ENCODE measurements around the gene PIAS4. TPM values are rescaled to one million over a fixed set of nuclear protein-coding genes. Genes with fewer than 3 reads are reported as not detected.

Gene PIAS4
- total RNA-seq, 3 donors from 2014 or later, result 27.4 to 44.6 (median 29.5) TPM

DNA sequence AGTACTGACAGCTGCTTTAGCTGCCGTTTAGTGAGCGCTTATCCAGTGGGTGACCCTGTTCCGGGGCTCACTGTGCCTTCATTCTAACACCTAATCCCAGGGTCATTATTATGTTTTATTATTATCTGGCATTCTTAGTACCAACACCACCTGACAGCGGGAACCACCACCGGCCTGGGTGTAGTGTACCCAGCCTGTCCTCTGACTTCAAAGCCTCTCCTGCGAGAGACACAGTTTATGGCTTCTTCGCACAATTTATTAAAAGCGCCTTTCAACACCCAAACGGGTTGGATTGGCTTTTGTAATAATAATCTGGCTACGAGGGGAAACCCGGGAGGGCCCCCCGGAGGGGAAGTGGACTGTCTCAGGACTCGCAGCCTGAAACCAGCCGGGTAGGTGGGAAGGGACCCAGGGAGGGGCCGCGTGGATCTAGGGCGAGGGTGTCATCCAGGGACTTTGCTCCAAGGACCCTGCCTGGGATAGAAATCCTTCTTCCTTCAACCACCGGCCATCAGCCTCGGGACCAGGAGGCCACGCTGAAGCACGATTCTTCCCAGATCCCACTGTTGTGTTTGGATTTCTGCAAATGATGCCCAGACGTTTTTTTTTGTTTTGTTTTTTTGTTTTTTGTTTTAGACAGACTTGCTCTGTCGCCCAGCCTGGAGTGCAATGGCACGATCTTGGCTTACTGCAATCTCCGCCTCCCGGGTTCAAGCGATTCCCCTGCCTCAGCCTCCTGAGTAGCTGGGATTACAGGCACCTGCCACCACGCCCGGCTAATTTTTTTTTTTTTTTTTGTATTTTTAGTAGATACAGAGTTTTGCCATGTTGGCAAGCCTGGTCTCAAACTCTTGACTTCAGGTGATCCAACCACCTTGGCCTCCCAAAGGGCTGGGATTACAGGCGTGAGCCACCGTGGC, 60.8 kb downstream of the PIAS4 start:
- DNase-seq (peak; percentile 73 to 83 (median 80)), ATAC-seq (no peak)
- H3K9me3 ChIP-seq, result no peaks in the 10 kb centered on the region
- peak overlapping the region; percentile 76 for H3K4me3 ChIP-seq
- intact Hi-C loops (cut with DNase I, micrococcal nuclease), result no loop called here
- H3K4me1 ChIP-seq (ENCODE audit: low read depth), result peaks cover 7% of the 10 kb centered on the region
- TF ChIP-seq, protein P1, sequence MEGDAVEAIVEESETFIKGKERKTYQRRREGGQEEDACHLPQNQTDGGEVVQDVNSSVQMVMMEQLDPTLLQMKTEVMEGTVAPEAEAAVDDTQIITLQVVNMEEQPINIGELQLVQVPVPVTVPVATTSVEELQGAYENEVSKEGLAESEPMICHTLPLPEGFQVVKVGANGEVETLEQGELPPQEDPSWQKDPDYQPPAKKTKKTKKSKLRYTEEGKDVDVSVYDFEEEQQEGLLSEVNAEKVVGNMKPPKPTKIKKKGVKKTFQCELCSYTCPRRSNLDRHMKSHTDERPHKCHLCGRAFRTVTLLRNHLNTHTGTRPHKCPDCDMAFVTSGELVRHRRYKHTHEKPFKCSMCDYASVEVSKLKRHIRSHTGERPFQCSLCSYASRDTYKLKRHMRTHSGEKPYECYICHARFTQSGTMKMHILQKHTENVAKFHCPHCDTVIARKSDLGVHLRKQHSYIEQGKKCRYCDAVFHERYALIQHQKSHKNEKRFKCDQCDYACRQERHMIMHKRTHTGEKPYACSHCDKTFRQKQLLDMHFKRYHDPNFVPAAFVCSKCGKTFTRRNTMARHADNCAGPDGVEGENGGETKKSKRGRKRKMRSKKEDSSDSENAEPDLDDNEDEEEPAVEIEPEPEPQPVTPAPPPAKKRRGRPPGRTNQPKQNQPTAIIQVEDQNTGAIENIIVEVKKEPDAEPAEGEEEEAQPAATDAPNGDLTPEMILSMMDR (IDR thresholded peaks at IDR 0.05), result no peak
- no peaks in the 10 kb centered on the region for H3K36me3 ChIP-seq (ENCODE audit: low read depth)

DNA sequence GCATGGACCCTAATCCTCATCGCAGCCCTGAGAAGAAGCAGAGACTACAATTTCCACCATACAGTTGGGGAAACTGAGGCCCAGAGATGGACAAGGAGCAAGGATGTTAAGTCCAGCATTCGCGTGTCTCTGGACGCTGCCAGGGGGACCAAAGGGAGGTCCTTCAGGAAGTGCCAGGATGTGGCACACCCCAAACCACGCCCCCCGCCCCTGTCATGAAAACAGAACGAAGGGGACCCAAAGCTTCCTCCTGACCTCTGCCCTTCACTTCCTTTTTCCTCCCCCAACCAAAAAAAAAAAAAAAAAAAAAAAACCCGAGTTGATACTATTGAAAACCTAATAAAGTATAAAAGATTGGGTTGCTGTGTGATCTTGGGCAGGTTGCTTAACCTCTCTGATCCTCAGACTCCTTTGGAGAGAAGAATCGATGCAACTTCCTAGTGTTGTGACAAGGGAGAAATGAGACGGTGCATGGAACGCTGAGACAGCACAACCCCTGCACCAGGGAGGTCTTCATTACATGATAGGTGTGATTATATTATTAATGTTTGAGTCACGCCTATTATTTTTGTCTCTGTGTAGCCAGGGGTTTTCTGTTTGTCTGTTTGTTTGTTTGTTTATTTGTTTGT, 61.9 kb downstream of the PIAS4 start:
- DNase-seq (peak; percentile 62 to 87 (median 67)), ATAC-seq (no peak)
- no peak overlapping the region for H3K4me3 ChIP-seq

GRCh38 chr19:4071610-4072009, 64.1 kb downstream of the PIAS4 start:
- Histone ChIP-seq H3K4me1 (ENCODE audit: low read depth) (peaks cover 5% of the 10 kb centered on the region), H3K36me3 (ENCODE audit: low read depth) (no peaks in the 10 kb centered on the region), H3K4me3 (no peak overlapping the region), H3K9me3 (no peaks in the 10 kb centered on the region)
- TF ChIP-seq, protein P1 (IDR thresholded peaks at IDR 0.05), result no peak
- ATAC-seq (no peak), DNase-seq (no peak)
- intact Hi-C loops (cut with DNase I, micrococcal nuclease), result no loop called here

More for the DNA sequence above, 61.9 kb downstream of the PIAS4 start:
- intact Hi-C loops (cut with DNase I, micrococcal nuclease), result no loop called here
- Histone ChIP-seq H3K4me1 (ENCODE audit: low read depth) (peaks cover 5% of the 10 kb centered on the region), H3K36me3 (ENCODE audit: low read depth) (no peaks in the 10 kb centered on the region), H3K9me3 (no peaks in the 10 kb centered on the region)
- TF ChIP-seq, protein P1 (IDR thresholded peaks at IDR 0.05), result no peak

GRCh38 chr19:4075373-4075772, 67.8 kb downstream of the PIAS4 start:
- peak in 1 of 3 donors; percentile 26 for DNase-seq
- intact Hi-C loops (cut with DNase I, micrococcal nuclease), result no loop called here
- Histone ChIP-seq H3K4me3 (no peak overlapping the region), H3K4me1 (ENCODE audit: low read depth) (peaks cover 8% of the 10 kb centered on the region), H3K9me3 (no peaks in the 10 kb centered on the region), H3K36me3 (ENCODE audit: low read depth) (no peaks in the 10 kb centered on the region)
- ATAC-seq, result no peak
- TF ChIP-seq, protein P1 (IDR thresholded peaks at IDR 0.05), result no peak

DNA sequence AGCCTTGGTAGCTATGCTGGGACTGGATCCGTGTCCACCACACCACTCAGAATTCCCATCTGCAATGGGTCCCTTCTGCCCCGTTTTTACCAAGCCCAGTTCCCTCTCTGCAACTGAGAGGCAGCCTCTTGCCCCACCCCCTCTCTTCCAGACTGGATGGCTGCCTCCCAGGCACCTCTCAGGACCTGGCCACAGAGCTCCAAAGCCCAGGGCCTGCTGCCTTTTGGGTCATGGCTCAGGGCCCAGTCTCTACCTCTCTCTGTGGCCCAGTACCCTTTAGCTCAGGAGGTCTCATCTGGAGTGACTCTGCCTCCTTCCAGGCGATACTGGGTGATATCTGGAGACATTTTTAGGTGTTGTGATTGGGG, 69.5 kb downstream of the PIAS4 start:
- DNase-seq (peak in 1 of 3 donors; percentile 40), ATAC-seq (no peak)
- H3K9me3 ChIP-seq, result no peaks in the 10 kb centered on the region
- H3K4me1 ChIP-seq (ENCODE audit: low read depth), result peaks cover 9% of the 10 kb centered on the region
- H3K36me3 ChIP-seq (ENCODE audit: low read depth), result no peaks in the 10 kb centered on the region
- H3K4me3 ChIP-seq, result no peak overlapping the region
- intact Hi-C loops (cut with DNase I, micrococcal nuclease), result no loop called here
- TF ChIP-seq, protein P1 (IDR thresholded peaks at IDR 0.05), result no peak

Measured in mucosa of descending colon (tissue), 3 donors.